HCT116 (cell line): Measurements from ENCODE around the gene ZNF214. TPM values are rescaled to one million over a fixed set of nuclear protein-coding genes. Genes with fewer than 3 reads are reported as not detected.

Source experiments
- ATAC-seq: fragments of 200-7000 bp; cut with Tn5 transposase; 2 replicates; pipeline ENCODE4 v1.9.1; 2020; ENCODE audit warnings: mild to moderate bottlenecking, moderate library complexity
- BruUV-seq: library from RNA; stranded (reverse); fragments of 400-500 nt; replicated peaks from 2 replicates; lab custom pipeline; 2021; lab: Mats Ljungman, UMichigan
- CTCF ChIA-PET: fragments of 300-600 bp; sonication (Branson Sonifier 250); formaldehyde crosslinking; loops from one replicate; lab custom pipeline; 2021; ENCODE audit warnings: antibody characterized with exemption; lab: Charles Lee
- POLR2A ChIA-PET: fragments of 300-600, 350-600 bp; sonication (Branson Sonifier 250); formaldehyde crosslinking; loops from one replicate; lab custom pipeline; 2021; ENCODE audit warnings: antibody characterized with exemption; lab: Charles Lee
- RAD21 ChIA-PET, 2 experiments: fragments of 300-600 bp; sonication (Branson Sonifier 250); formaldehyde crosslinking; loops; one replicate each; lab custom pipeline; 2023; ENCODE audit warnings: low total read pairs in 2 of 2; ENCODE audit not compliant: uncharacterized antibody in 2 of 2, unreplicated experiment in 2 of 2, low non-redundant PET in 1 of 2; lab: Charles Lee
- DNase-seq: peaks from one replicate; pipeline ENCODE4 v3.0.0-alpha.2; 2010; ENCODE audit warnings: low read depth, low spot score
- H2AFZ ChIP-seq: fragments of 200-600 bp; shearing (Covaris generic), sonication (generic); 2 replicates; pipeline ENCODE4 v1.6.1; 2017; ENCODE audit warnings: low read depth, mixed run types, mixed read lengths, antibody characterized with exemption, low read length; ENCODE audit not compliant: poor library complexity, severe bottlenecking
- H3K27ac ChIP-seq: 2 replicates; pipeline ENCODE4 v1.5.1; 2012; ENCODE audit warnings: low read depth, low read length
- H3K27me3 ChIP-seq: fragments of 200-600 bp; sonication (generic); 2 replicates; pipeline ENCODE4 v1.6.1; 2016; ENCODE audit warnings: mixed run types, low read length, mixed read lengths; ENCODE audit not compliant: insufficient read depth
- H3K36me3 ChIP-seq, 2 experiments: fragments of 200-500 bp in 1 of 2; fragments of 200-600 bp in 1 of 2; sonication (Bioruptor generic) in 1 of 2; sonication (generic) in 1 of 2; 2 replicates each; pipeline versions ENCODE4 v1.5.1 to v1.6.1; 2014 to 2016; ENCODE audit warnings: low read length in 2 of 2, inconsistent platforms in 1 of 2, mixed read lengths in 1 of 2, mixed run types in 1 of 2; ENCODE audit not compliant: insufficient read depth in 2 of 2, control insufficient read depth in 1 of 2
- H3K4me1 ChIP-seq, 2 experiments: fragments of 200-600 bp in 1 of 2; sonication (generic) in 1 of 2; 2 replicates each; pipeline versions ENCODE4 v1.5.1 to v1.6.1; 2012 to 2017; ENCODE audit warnings: low read length in 2 of 2, inconsistent platforms in 1 of 2, mild to moderate bottlenecking in 1 of 2, mixed read lengths in 1 of 2, mixed run types in 1 of 2, moderate library complexity in 1 of 2; ENCODE audit not compliant: insufficient read depth in 2 of 2, control insufficient read depth in 1 of 2
- H3K4me2 ChIP-seq: fragments of 200-600 bp; sonication (generic); 2 replicates; pipeline ENCODE4 v1.6.1; 2017; ENCODE audit warnings: mixed run types, low read length, mixed read lengths
- H3K4me3 ChIP-seq, 2 experiments: fragments of 200-600 bp in 1 of 2; sonication (generic) in 1 of 2; replicated peaks in 1 of 2; 2 replicates each; pipeline ENCODE4 v1.5.1; 2011 to 2016; ENCODE audit warnings: low read length in 2 of 2, control low read depth in 1 of 2, low read depth in 1 of 2, mild to moderate bottlenecking in 1 of 2, mixed read lengths in 1 of 2, mixed run types in 1 of 2
- H3K79me2 ChIP-seq: fragments of 200-600 bp; sonication (generic); 2 replicates; pipeline ENCODE4 v1.6.1; 2017; ENCODE audit warnings: mild to moderate bottlenecking, mixed run types, low read length, moderate library complexity, mixed read lengths; ENCODE audit not compliant: insufficient read depth
- H3K9ac ChIP-seq: fragments of 200-600 bp; sonication (generic); 2 replicates; pipeline ENCODE4 v1.6.1; 2016; ENCODE audit warnings: low read length, mixed read lengths
- H3K9me2 ChIP-seq: fragments of 200-600 bp; sonication (generic), shearing (Covaris generic); 2 replicates; pipeline ENCODE4 v1.6.1; 2017; ENCODE audit warnings: mixed run types, mild to moderate bottlenecking, moderate library complexity; ENCODE audit not compliant: insufficient read depth
- H3K9me3 ChIP-seq, 2 experiments: fragments of 200-500 bp in 1 of 2; fragments of 200-600 bp in 1 of 2; sonication (Bioruptor generic) in 1 of 2; sonication (generic) in 1 of 2; 2 replicates each; pipeline ENCODE4 v1.6.1; 2014 to 2017; ENCODE audit warnings: low read length in 2 of 2, mixed read lengths in 2 of 2, inconsistent platforms in 1 of 2, low read depth in 1 of 2, mild to moderate bottlenecking in 1 of 2, mixed run types in 1 of 2, moderate library complexity in 1 of 2; ENCODE audit not compliant: control insufficient read depth in 1 of 2, insufficient read depth in 1 of 2
- H4K20me1 ChIP-seq: fragments of 200-600 bp; sonication (generic), shearing (Covaris generic); 2 replicates; pipeline ENCODE4 v1.6.1; 2017; ENCODE audit warnings: mixed run types, mild to moderate bottlenecking, moderate library complexity; ENCODE audit not compliant: insufficient read depth
- CTCF ChIP-seq, 3 experiments: fragments of 200-600 bp in 1 of 3; sonication (generic) in 1 of 3; IDR thresholded peaks in 2 of 3; conservative IDR thresholded peaks in 1 of 3; 2 replicates each; pipeline ENCODE4 v1.5.1; 2012 to 2017; ENCODE audit warnings: low read depth in 2 of 3, low read length in 2 of 3, antibody characterized with exemption in 1 of 3, borderline replicate concordance in 1 of 3, control low read depth in 1 of 3, mild to moderate bottlenecking in 1 of 3, mixed read lengths in 1 of 3, mixed run types in 1 of 3, moderate library complexity in 1 of 3; ENCODE audit not compliant: insufficient read depth in 1 of 3
- EGR1 ChIP-seq: IDR thresholded peaks from 2 replicates; pipeline ENCODE4 v1.6.1; 2012; ENCODE audit warnings: low read depth
- EZH2 ChIP-seq: fragments of 200-600 bp; sonication (generic); IDR thresholded peaks from 2 replicates; pipeline ENCODE4 v1.6.1; 2017; ENCODE audit warnings: antibody characterized with exemption, mixed run types
- JUND ChIP-seq: IDR thresholded peaks from 2 replicates; pipeline ENCODE4 v1.6.1; 2012
- REST ChIP-seq: IDR thresholded peaks from 2 replicates; pipeline ENCODE4 v1.6.1; 2012; ENCODE audit warnings: low read depth
- TCF7L2 ChIP-seq: IDR thresholded peaks from 2 replicates; pipeline ENCODE4 v1.7.0; 2011; ENCODE audit warnings: borderline replicate concordance, inconsistent platforms; ENCODE audit not compliant: insufficient read depth, insufficient read length; ENCODE audit errors: extremely low read depth
- intact Hi-C: fragments of 100-400 bp; cut with micrococcal nuclease; formaldehyde crosslinking; loops from 2 replicates; pipeline ENCODE4 v1.10.0; 2022
- total RNA-seq: library from RNA; stranded (reverse); gene quantifications from one replicate; pipeline ENCODE4 v1.2.1, GENCODE V29; 2021; ENCODE audit not compliant: unreplicated experiment

ZNF214 gene
- total RNA-seq, 1 experiment from 2014 or later, result 2.1 TPM

GRCh38 chr11:7034019-7034418, 13.9 kb upstream of the ZNF214 start:
- ChIA-PET POLR2A (no interaction called here), CTCF (no interaction called here), RAD21 (no interaction called here)
- Histone ChIP-seq H3K9ac (no peak overlapping the region), H3K4me2 (no peak overlapping the region), H3K4me3 (no peak overlapping the region), H4K20me1 (no peaks in the 10 kb centered on the region), H3K9me2 (no peaks in the 10 kb centered on the region), H3K9me3 (no peaks in the 10 kb centered on the region), H3K27me3 (no peaks in the 10 kb centered on the region), H3K36me3 (no peaks in the 10 kb centered on the region), H3K79me2 (no peaks in the 10 kb centered on the region)
- no peak for ATAC-seq
- BruUV-seq, result no TSS peak
- DNase-seq, result no peak
- TF ChIP-seq EGR1 (no peak), REST (no peak), EZH2 (no peak)
- TF ChIP-seq, all 23 proteins: peak for 0
- Histone ChIP-seq H3K4me1 (no peaks in the 10 kb centered on the region), H2AFZ (no peak overlapping the region), H3K27ac (no peak overlapping the region)
- intact Hi-C loops, result no loop called here

- no TSS peak for BruUV-seq
- intact Hi-C loops, result no loop called here
- Histone ChIP-seq H3K9me2 (no peaks in the 10 kb centered on the region), H3K36me3 (no peaks in the 10 kb centered on the region), H3K9ac (no peak overlapping the region), H2AFZ (no peak overlapping the region), H4K20me1 (no peaks in the 10 kb centered on the region), H3K4me2 (no peak overlapping the region), H3K27ac (no peak overlapping the region), H3K4me1 (no peaks in the 10 kb centered on the region), H3K27me3 (no peaks in the 10 kb centered on the region), H3K79me2 (no peaks in the 10 kb centered on the region), H3K9me3 (no peaks in the 10 kb centered on the region), H3K4me3 (no peak overlapping the region)
- DNase-seq, result no peak
- TF ChIP-seq JUND, result no peak
- TF ChIP-seq CTCF (IDR thresholded peaks at IDR 0.05 in 2 of 3, conservative IDR thresholded peaks at IDR 0.05 in 1 of 3; ENCODE audit: borderline replicate concordance in 1 of 3, insufficient read depth in 1 of 3, low read depth in 2 of 3, low read length in 2 of 3), result no peak
- TF ChIP-seq TCF7L2, result no peak
- RAD21 ChIA-PET, result no interaction called here
- CTCF ChIA-PET, result no interaction called here
- POLR2A ChIA-PET, result no interaction called here
- ATAC-seq, result no peak
Observed at GRCh38 chr11:7032692-7033091, 12.5 kb upstream of the ZNF214 start.
